ENCODE results near the gene MATK. TPM values are rescaled to one million over a fixed set of nuclear protein-coding genes. Genes with fewer than 3 reads are reported as not detected.

Gene MATK
- total RNA-seq, result 10 to 100 TPM; 43.1 to 87.6 (median 82.9) TPM

- Mint-ChIP-seq H3K36me3 (ENCODE audit: insufficient read depth) (peaks cover 10% of the 10 kb centered on the region), H3K27me3 (ENCODE audit: low read depth) (peaks cover 3% of the 10 kb centered on the region), H3K9me3 (peaks cover 10% of the 10 kb centered on the region), H3K4me1 (ENCODE audit: low read depth) (peaks cover 13% of the 10 kb centered on the region), H3K4me3 (peak within 1 kb of the TSS; percentile 83)
- DNase-seq, result peak; percentile 45
- peak; percentile 61 to 69 for ATAC-seq
These were observed at the start of gene MATK for GRCh38 chr19:3785938-3786824. TSS of gene MATK (minus strand) at chr19:3786381. CDS start at chr19:3785135, 1,246 bp downstream.

DNA sequence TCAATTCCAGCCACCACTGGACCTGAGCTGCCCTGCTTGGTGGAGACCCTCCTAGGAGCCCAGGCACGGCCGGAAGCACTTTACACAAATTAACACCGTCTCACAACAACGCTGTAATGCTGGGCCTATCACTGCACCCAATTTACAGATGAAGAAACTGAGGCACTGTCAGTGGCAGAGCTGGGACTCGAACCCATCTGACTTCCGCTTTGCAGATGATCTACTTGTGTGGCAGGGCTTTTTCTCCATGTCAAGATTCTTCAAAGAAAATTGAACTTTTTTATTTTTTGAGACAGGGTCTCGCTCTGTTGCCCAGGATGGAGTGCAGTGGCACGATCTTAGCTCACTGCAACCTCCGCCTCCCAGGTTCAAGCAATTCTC is 48.9 kb upstream of the MATK start:
- no peak overlapping the region for H3K4me3 Mint-ChIP-seq
- H3K4me1 Mint-ChIP-seq (ENCODE audit: low read depth), result no peaks in the 10 kb centered on the region
- ATAC-seq, result no peak
- DNase-seq, result no peak
- no peaks in the 10 kb centered on the region for H3K27me3 Mint-ChIP-seq (ENCODE audit: low read depth)
- H3K9me3 Mint-ChIP-seq, result no peaks in the 10 kb centered on the region
- H3K36me3 Mint-ChIP-seq (ENCODE audit: insufficient read depth), result no peaks in the 10 kb centered on the region

DNA sequence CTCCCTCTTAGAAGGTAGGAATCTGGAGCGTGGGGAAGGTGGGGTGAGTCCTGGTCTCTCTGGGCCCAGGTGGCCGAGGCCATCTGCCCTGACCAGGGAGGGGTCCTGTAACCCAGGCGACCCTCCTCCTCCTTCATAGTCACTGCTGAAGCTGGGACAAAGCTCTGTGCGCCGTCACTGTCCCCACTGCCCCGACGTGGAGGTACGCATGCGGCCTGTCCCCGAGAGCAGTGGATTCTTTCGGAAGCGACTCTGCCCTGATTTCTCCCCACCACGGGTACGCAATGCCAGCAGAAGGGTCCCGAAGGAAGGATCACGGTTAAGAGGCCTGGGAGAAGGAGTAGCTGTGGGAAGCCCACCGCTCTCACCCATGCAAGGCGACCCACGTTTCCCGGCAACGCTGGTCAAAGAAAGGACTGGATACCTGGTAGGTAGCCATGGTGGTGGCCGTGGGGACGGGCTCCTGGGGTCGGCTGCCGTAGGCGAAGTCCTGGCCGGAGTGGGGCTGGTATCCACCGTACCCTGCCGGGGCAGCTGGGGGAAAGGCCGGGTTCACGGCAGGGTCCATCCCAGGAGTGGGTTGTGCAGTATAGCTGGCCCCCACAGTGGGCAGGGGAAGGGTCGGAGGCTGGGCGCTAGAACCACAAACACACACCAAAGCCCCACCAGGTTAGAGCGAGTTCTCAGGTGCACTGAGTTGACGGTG is 48.3 kb upstream of the MATK start:
- DNase-seq, result no peak

DNA sequence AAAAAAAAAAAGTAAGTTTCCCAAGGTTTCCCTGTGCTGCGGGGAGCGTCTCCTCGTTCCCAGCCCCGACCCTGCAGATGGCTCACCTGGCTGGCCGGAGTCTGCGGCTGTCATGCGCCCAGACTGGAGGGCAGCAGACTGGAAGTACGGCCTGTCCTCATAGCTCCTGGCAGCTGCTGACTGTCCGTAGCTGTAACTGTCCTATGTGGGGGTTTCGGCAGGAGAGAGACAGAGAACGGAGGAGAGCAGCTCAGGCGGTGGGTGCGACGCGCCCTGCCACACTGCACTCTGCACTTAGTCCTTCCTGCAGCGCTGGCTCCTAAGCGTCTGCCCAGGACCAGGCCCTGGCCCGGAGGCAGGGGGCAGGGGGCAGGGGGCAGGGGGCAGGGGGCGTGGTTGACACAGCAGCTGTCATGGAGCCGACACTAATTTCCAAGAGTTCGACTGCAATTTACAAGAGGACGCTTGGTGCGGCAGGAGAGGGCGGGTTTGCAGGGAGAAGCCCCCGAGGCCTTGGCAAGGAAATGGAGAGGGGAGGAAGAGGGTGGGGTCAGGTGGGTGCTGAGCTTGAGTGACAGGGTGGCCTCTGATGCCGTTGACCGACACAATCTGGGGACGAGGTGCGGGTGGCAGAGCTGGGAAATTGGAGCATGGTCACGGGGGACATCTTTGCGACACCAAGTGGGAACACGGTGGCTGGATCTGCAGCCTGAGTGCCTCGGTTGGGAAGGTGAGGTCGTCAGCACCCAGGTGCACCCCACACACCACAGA is 47.6 kb upstream of the MATK start:
- Mint-ChIP-seq H3K27me3 (ENCODE audit: low read depth) (no peaks in the 10 kb centered on the region), H3K4me3 (no peak overlapping the region), H3K9me3 (no peaks in the 10 kb centered on the region), H3K36me3 (ENCODE audit: insufficient read depth) (no peaks in the 10 kb centered on the region), H3K4me1 (ENCODE audit: low read depth) (no peaks in the 10 kb centered on the region)
- no peak for DNase-seq
- no peak for ATAC-seq

More for the DNA sequence above, 48.3 kb upstream of the MATK start:
- Mint-ChIP-seq H3K4me1 (ENCODE audit: low read depth) (no peaks in the 10 kb centered on the region), H3K4me3 (no peak overlapping the region), H3K9me3 (no peaks in the 10 kb centered on the region), H3K36me3 (ENCODE audit: insufficient read depth) (no peaks in the 10 kb centered on the region), H3K27me3 (ENCODE audit: low read depth) (no peaks in the 10 kb centered on the region)
- no peak for ATAC-seq

- ATAC-seq (no peak), DNase-seq (no peak)
- Mint-ChIP-seq H3K4me3 (no peak overlapping the region), H3K27me3 (ENCODE audit: low read depth) (no peaks in the 10 kb centered on the region), H3K4me1 (ENCODE audit: low read depth) (peaks cover 2% of the 10 kb centered on the region), H3K9me3 (no peaks in the 10 kb centered on the region), H3K36me3 (ENCODE audit: insufficient read depth) (no peaks in the 10 kb centered on the region)
These were observed 45.8 kb upstream of the MATK start for GRCh38 chr19:3832001-3832400.

- no peak overlapping the region for H3K4me3 Mint-ChIP-seq
- H3K4me1 Mint-ChIP-seq (ENCODE audit: low read depth), result peaks cover 2% of the 10 kb centered on the region
- DNase-seq, result no peak
- no peak for ATAC-seq
- H3K36me3 Mint-ChIP-seq (ENCODE audit: insufficient read depth), result no peaks in the 10 kb centered on the region
- H3K27me3 Mint-ChIP-seq (ENCODE audit: low read depth), result no peaks in the 10 kb centered on the region
- no peaks in the 10 kb centered on the region for H3K9me3 Mint-ChIP-seq
These were observed 45.4 kb upstream of the MATK start for GRCh38 chr19:3831601-3832000.

GRCh38 chr19:3830621-3831589 is 44.7 kb upstream of the MATK start:
- no peak for ATAC-seq
- DNase-seq, result no peak
- H3K36me3 Mint-ChIP-seq (ENCODE audit: insufficient read depth), result no peaks in the 10 kb centered on the region
- no peaks in the 10 kb centered on the region for H3K9me3 Mint-ChIP-seq
- no peaks in the 10 kb centered on the region for H3K27me3 Mint-ChIP-seq (ENCODE audit: low read depth)
- H3K4me1 Mint-ChIP-seq (ENCODE audit: low read depth), result peaks cover 2% of the 10 kb centered on the region
- H3K4me3 Mint-ChIP-seq, result no peak overlapping the region

GRCh38 chr19:3827306-3827705 is 41.1 kb upstream of the MATK start:
- no peak for ATAC-seq
- Mint-ChIP-seq H3K4me1 (ENCODE audit: low read depth) (peaks cover 2% of the 10 kb centered on the region), H3K4me3 (no peak overlapping the region), H3K36me3 (ENCODE audit: insufficient read depth) (no peaks in the 10 kb centered on the region), H3K27me3 (ENCODE audit: low read depth) (no peaks in the 10 kb centered on the region), H3K9me3 (no peaks in the 10 kb centered on the region)
- DNase-seq, result no peak

DNA sequence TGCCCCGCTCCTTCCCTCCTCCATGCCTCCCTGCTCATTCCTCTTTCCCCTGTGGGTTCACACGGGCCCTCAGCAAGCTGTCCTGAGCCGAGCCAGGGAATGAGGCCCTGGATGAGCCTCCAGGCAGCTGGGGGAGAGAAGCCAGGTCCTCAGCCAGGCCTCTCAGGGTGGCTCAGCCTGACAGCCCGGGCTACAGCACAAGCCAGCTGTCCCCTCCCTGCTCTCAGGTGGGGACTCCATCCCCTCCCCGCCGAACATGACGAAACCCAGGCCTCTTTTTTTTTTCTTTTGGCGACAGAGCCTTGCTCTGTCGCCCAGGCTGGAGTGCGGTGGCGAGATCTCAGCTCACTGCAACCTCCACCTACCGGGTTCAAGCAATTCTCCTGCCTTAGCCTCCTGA is 40.0 kb upstream of the MATK start:
- no peaks in the 10 kb centered on the region for H3K9me3 Mint-ChIP-seq
- H3K4me1 Mint-ChIP-seq (ENCODE audit: low read depth), result peaks cover 10% of the 10 kb centered on the region
- DNase-seq, result no peak
- no peak for ATAC-seq
- H3K4me3 Mint-ChIP-seq, result no peak overlapping the region
- no peaks in the 10 kb centered on the region for H3K36me3 Mint-ChIP-seq (ENCODE audit: insufficient read depth)
- no peaks in the 10 kb centered on the region for H3K27me3 Mint-ChIP-seq (ENCODE audit: low read depth)

DNA sequence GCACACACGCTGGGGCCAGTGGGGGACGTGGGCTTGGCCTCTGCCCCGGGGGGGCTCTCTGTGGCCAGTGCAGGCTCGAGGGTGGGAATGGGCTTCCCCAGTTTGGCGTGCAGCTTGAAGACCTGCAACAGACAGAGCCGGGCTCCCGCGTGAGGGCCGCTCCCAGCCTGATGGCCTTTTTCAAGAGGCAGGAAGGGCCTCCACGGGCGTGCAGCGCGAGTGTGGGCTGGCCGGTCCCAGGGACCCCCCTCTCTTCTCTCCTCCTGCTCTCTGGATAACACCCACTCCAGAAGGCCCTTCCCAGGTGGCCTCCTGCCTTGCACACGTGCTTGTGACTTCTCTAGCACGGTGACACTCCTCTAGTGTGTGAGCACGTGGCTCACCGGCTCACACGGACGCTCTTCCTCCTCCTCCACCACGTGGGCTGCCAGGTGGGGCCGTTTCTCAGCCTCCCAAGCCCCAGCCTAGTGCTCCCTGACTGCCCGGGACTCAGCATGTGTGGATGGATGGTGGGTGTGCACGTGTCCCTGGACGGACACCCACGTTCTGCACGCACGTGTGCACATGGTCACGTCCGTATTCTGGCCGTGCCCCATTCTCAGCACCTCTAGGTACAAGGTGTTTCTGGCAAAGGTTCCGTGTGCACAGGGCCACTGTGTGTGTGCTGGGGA is 39.2 kb upstream of the MATK start:
- Mint-ChIP-seq H3K4me3 (no peak overlapping the region), H3K4me1 (ENCODE audit: low read depth) (peaks cover 11% of the 10 kb centered on the region), H3K27me3 (ENCODE audit: low read depth) (no peaks in the 10 kb centered on the region), H3K36me3 (ENCODE audit: insufficient read depth) (no peaks in the 10 kb centered on the region), H3K9me3 (no peaks in the 10 kb centered on the region)
- no peak for DNase-seq
- no peak for ATAC-seq

GRCh38 chr19:3823350-3823713 is 37.2 kb upstream of the MATK start:
- Mint-ChIP-seq H3K27me3 (ENCODE audit: low read depth) (no peaks in the 10 kb centered on the region), H3K36me3 (ENCODE audit: insufficient read depth) (no peaks in the 10 kb centered on the region), H3K4me3 (no peak overlapping the region), H3K4me1 (ENCODE audit: low read depth) (peaks cover 18% of the 10 kb centered on the region), H3K9me3 (no peaks in the 10 kb centered on the region)
- DNase-seq (no peak), ATAC-seq (no peak)

GRCh38 chr19:3822683-3823349 is 36.6 kb upstream of the MATK start:
- H3K4me1 Mint-ChIP-seq (ENCODE audit: low read depth), result peaks cover 22% of the 10 kb centered on the region
- ATAC-seq (no peak), DNase-seq (no peak)
- H3K9me3 Mint-ChIP-seq, result no peaks in the 10 kb centered on the region
- no peaks in the 10 kb centered on the region for H3K27me3 Mint-ChIP-seq (ENCODE audit: low read depth)
- H3K4me3 Mint-ChIP-seq, result no peak overlapping the region
- no peaks in the 10 kb centered on the region for H3K36me3 Mint-ChIP-seq (ENCODE audit: insufficient read depth)

GRCh38 chr19:3821857-3822364 is 35.7 kb upstream of the MATK start:
- Mint-ChIP-seq H3K27me3 (ENCODE audit: low read depth) (no peaks in the 10 kb centered on the region), H3K9me3 (no peaks in the 10 kb centered on the region), H3K36me3 (ENCODE audit: insufficient read depth) (no peaks in the 10 kb centered on the region), H3K4me1 (ENCODE audit: low read depth) (peaks cover 24% of the 10 kb centered on the region), H3K4me3 (no peak overlapping the region)
- peak; percentile 96 for DNase-seq
- peak; percentile 81 to 85 for ATAC-seq

Measured in activated T-cell treated with anti-CD3 and anti-CD28 coated beads, Interleukin-2, amount 50 U/mL, for 4 hours (primary cell).